Measurements from ENCODE around the gene MAPK8IP2. TPM values are rescaled to one million over a fixed set of nuclear protein-coding genes. Genes with fewer than 3 reads are reported as not detected.

Gene MAPK8IP2
- total and polyA plus RNA-seq, 3 donors from 2014 or later, result 12.7 to 36.9 (median 34.9) TPM

GRCh38 chr22:50603511-50604255 lies 3.1 kb downstream of the MAPK8IP2 start:
- intact Hi-C loops (cut with DNase I; ENCODE audit: low total_unique reads), result no loop called here
- H3K4me3 ChIP-seq, result peak overlapping the region in 1 of 2 donors; percentile 17
- H3K27me3 ChIP-seq, result no peaks in the 10 kb centered on the region
- H3K36me3 ChIP-seq (ENCODE audit: low read depth, missing control alignments), result no peaks in the 10 kb centered on the region
- H3K27ac ChIP-seq, result no peak overlapping the region
- DNase-seq, result no peak
- TF ChIP-seq POLR2A (IDR thresholded peaks at IDR 0.05), result no peak
- no peak for TF ChIP-seq CTCF (IDR thresholded peaks at IDR 0.05)
- H3K4me1 ChIP-seq, result peaks cover 11% of the 10 kb centered on the region
- WGBS, 2 donors, result 47 to 72% methylated on average over 21 to 63 of the region's 70 CpGs
- H3K9me3 ChIP-seq, result no peaks in the 10 kb centered on the region

GRCh38 chr22:50604256-50605001 lies 3.8 kb downstream of the MAPK8IP2 start:
- H3K9me3 ChIP-seq, result no peaks in the 10 kb centered on the region
- no peaks in the 10 kb centered on the region for H3K36me3 ChIP-seq (ENCODE audit: low read depth, missing control alignments)
- peaks cover 11% of the 10 kb centered on the region for H3K4me1 ChIP-seq
- intact Hi-C loops (cut with DNase I; ENCODE audit: low total_unique reads), result no loop called here
- peak overlapping the region in 1 of 2 donors; percentile 17 for H3K4me3 ChIP-seq
- DNase-seq, result no peak
- 76 to 80% methylated on average over 38 to 99 of the region's 103 CpGs for WGBS, 2 donors
- no peak overlapping the region for H3K27ac ChIP-seq
- H3K27me3 ChIP-seq, result no peaks in the 10 kb centered on the region
- TF ChIP-seq CTCF (IDR thresholded peaks at IDR 0.05) (no peak), POLR2A (IDR thresholded peaks at IDR 0.05) (no peak)

- TF ChIP-seq CTCF (IDR thresholded peaks at IDR 0.05) (no peak), POLR2A (IDR thresholded peaks at IDR 0.05) (no peak)
- intact Hi-C loops (cut with DNase I; ENCODE audit: low total_unique reads), result no loop called here
- Histone ChIP-seq H3K9me3 (no peaks in the 10 kb centered on the region), H3K27ac (no peak overlapping the region), H3K4me1 (peaks cover 8% of the 10 kb centered on the region), H3K27me3 (no peaks in the 10 kb centered on the region), H3K36me3 (ENCODE audit: low read depth, missing control alignments) (no peaks in the 10 kb centered on the region), H3K4me3 (no peak overlapping the region)
- WGBS, 2 donors, result 77 to 84% methylated on average over 14 to 23 of the region's 23 CpGs
- DNase-seq, result no peak
Measured at GRCh38 chr22:50605002-50605612, 4.5 kb downstream of the MAPK8IP2 start.

- H3K9me3 ChIP-seq, result no peaks in the 10 kb centered on the region
- no peak for DNase-seq
- H3K36me3 ChIP-seq (ENCODE audit: low read depth, missing control alignments), result no peaks in the 10 kb centered on the region
- peaks cover 8% of the 10 kb centered on the region for H3K4me1 ChIP-seq
- H3K27me3 ChIP-seq, result no peaks in the 10 kb centered on the region
- 87 to 92% methylated on average over 3 to 20 of the region's 20 CpGs for WGBS, 2 donors
- TF ChIP-seq CTCF (IDR thresholded peaks at IDR 0.05), result no peak
- no peak for TF ChIP-seq POLR2A (IDR thresholded peaks at IDR 0.05)
- no peak overlapping the region for H3K27ac ChIP-seq
- intact Hi-C loops (cut with DNase I; ENCODE audit: low total_unique reads), result no loop called here
- no peak overlapping the region for H3K4me3 ChIP-seq
Measured at GRCh38 chr22:50605613-50606074, 5.1 kb downstream of the MAPK8IP2 start.
